ENCODE measurements around the gene ATF6B. TPM values are rescaled to one million over a fixed set of nuclear protein-coding genes. Genes with fewer than 3 reads are reported as not detected.

ATF6B gene
- total and polyA plus RNA-seq, 9 donors = 11.7 to 53.3 (median 46.5) TPM

- H3K27me3 ChIP-seq (ENCODE audit: control insufficient read depth, insufficient read depth, low read length) = no peaks in the 10 kb centered on the region
- no peaks in the 10 kb centered on the region for H3K9me3 ChIP-seq (replicated peaks; ENCODE audit: control insufficient read depth, low read depth, low read length)
- H3K36me3 ChIP-seq (ENCODE audit: control insufficient read depth, insufficient read depth, low read length) = peaks cover 57% of the 10 kb centered on the region
- WGBS (ENCODE audit: insufficient coverage) = 96% methylated on average over 6 of the region's 6 CpGs
- H3K27ac ChIP-seq (ENCODE audit: low read length) = no peak overlapping the region
- no peak overlapping the region for H3K4me3 ChIP-seq (ENCODE audit: low read length)
- H3K4me1 ChIP-seq (ENCODE audit: control insufficient read depth, insufficient read depth, low read length) = peaks cover 16% of the 10 kb centered on the region
- DNase-seq = no peak
Observed at GRCh38 chr6:32171234-32171633, 43.2 kb upstream of the ATF6B start.

DNA sequence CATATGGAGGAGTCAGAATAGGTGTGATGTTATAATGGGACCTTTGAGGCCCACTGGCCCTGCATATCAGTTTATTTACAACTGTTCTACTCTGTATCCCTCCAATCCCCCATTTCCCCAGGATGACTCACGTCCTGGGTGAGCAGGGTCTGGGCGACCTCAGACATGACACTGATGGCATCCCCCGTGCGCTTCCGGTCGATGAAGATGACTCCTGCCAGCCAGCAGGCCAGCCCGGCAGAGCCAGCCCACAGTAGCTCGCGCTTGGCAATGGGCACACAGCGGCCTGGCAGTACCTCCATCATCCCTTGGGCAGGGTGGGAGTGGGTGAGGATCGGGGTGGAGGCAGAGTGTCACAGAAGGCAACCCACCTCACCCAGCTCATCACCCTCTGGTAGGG lies 42.2 kb upstream of the ATF6B start:
- no peaks in the 10 kb centered on the region for H3K9me3 ChIP-seq (replicated peaks; ENCODE audit: control insufficient read depth, low read depth, low read length)
- H3K4me3 ChIP-seq (ENCODE audit: low read length) = no peak overlapping the region
- no peaks in the 10 kb centered on the region for H3K27me3 ChIP-seq (ENCODE audit: control insufficient read depth, insufficient read depth, low read length)
- peak; percentile 3 for DNase-seq
- peaks cover 12% of the 10 kb centered on the region for H3K4me1 ChIP-seq (ENCODE audit: control insufficient read depth, insufficient read depth, low read length)
- no peak overlapping the region for H3K27ac ChIP-seq (ENCODE audit: low read length)
- 88% methylated on average over 3 of the region's 11 CpGs for WGBS (ENCODE audit: insufficient coverage)
- H3K36me3 ChIP-seq (ENCODE audit: control insufficient read depth, insufficient read depth, low read length) = peaks cover 60% of the 10 kb centered on the region

GRCh38 chr6:32168807-32169591 lies 41.0 kb upstream of the ATF6B start:
- Histone ChIP-seq H3K4me3 (ENCODE audit: low read length) (no peak overlapping the region), H3K9me3 (replicated peaks; ENCODE audit: control insufficient read depth, low read depth, low read length) (no peaks in the 10 kb centered on the region), H3K27ac (ENCODE audit: low read length) (no peak overlapping the region), H3K4me1 (ENCODE audit: control insufficient read depth, insufficient read depth, low read length) (peaks cover 7% of the 10 kb centered on the region), H3K27me3 (ENCODE audit: control insufficient read depth, insufficient read depth, low read length) (no peaks in the 10 kb centered on the region), H3K36me3 (ENCODE audit: control insufficient read depth, insufficient read depth, low read length) (peaks cover 66% of the 10 kb centered on the region)
- WGBS (ENCODE audit: insufficient coverage) = 90% methylated on average over 9 of the region's 11 CpGs
- DNase-seq = peak; percentile 4

GRCh38 chr6:32168350-32168749 lies 40.3 kb upstream of the ATF6B start:
- no peak overlapping the region for H3K27ac ChIP-seq (ENCODE audit: low read length)
- WGBS (ENCODE audit: insufficient coverage) = 100% methylated on average over 1 of the region's 2 CpGs
- H3K4me1 ChIP-seq (ENCODE audit: control insufficient read depth, insufficient read depth, low read length) = peaks cover 7% of the 10 kb centered on the region
- H3K9me3 ChIP-seq (replicated peaks; ENCODE audit: control insufficient read depth, low read depth, low read length) = no peaks in the 10 kb centered on the region
- DNase-seq = peak; percentile 10
- H3K4me3 ChIP-seq (ENCODE audit: low read length) = no peak overlapping the region
- H3K36me3 ChIP-seq (ENCODE audit: control insufficient read depth, insufficient read depth, low read length) = peaks cover 68% of the 10 kb centered on the region
- H3K27me3 ChIP-seq (ENCODE audit: control insufficient read depth, insufficient read depth, low read length) = no peaks in the 10 kb centered on the region

- no peak overlapping the region for H3K4me3 ChIP-seq (ENCODE audit: low read length)
- H3K27ac ChIP-seq (ENCODE audit: low read length) = peak overlapping the region; percentile 20
- H3K9me3 ChIP-seq (replicated peaks; ENCODE audit: control insufficient read depth, low read depth, low read length) = no peaks in the 10 kb centered on the region
- WGBS (ENCODE audit: insufficient coverage) = 27% methylated on average over 4 of the region's 6 CpGs
- peaks cover 67% of the 10 kb centered on the region for H3K36me3 ChIP-seq (ENCODE audit: control insufficient read depth, insufficient read depth, low read length)
- H3K4me1 ChIP-seq (ENCODE audit: control insufficient read depth, insufficient read depth, low read length) = peaks cover 5% of the 10 kb centered on the region
- peak; percentile 3 for DNase-seq
- H3K27me3 ChIP-seq (ENCODE audit: control insufficient read depth, insufficient read depth, low read length) = no peaks in the 10 kb centered on the region
Observed at GRCh38 chr6:32167761-32168262, 39.8 kb upstream of the ATF6B start.

DNA sequence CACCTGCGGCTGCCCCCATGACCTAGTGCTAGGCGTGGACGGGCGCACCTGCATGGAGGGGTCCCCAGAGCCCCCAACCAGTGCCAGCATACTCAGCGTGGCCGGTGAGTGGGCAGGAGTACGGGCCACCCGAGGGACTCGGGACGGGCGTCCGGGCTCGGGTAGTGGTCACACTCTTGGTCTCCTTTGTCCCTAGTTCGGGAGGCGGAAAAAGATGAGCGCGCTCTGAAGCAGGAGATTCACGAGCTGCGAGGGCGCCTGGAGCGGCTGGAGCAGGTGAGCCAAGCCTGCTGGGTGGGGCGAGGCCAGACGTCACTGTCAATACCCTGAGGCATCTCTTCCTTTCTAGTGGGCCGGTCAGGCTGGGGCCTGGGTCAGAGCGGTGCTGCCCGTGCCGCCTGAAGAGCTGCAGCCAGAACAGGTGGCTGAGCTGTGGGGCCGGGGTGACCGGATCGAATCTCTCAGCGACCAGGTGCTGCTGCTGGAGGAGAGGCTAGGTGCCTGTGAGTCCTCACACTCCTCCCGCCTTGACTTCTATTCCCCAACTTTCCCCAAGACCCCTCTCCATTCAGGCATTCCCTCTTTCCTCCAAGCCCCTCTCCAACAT lies 39.2 kb upstream of the ATF6B start:
- Histone ChIP-seq H3K36me3 (ENCODE audit: control insufficient read depth, insufficient read depth, low read length) (peaks cover 73% of the 10 kb centered on the region), H3K27me3 (ENCODE audit: control insufficient read depth, insufficient read depth, low read length) (no peaks in the 10 kb centered on the region), H3K27ac (ENCODE audit: low read length) (peak overlapping the region; percentile 20), H3K4me3 (ENCODE audit: low read length) (no peak overlapping the region), H3K9me3 (replicated peaks; ENCODE audit: control insufficient read depth, low read depth, low read length) (no peaks in the 10 kb centered on the region), H3K4me1 (ENCODE audit: control insufficient read depth, insufficient read depth, low read length) (peaks cover 3% of the 10 kb centered on the region)
- peak; percentile 12 for DNase-seq
- WGBS (ENCODE audit: insufficient coverage) = 73% methylated on average over 28 of the region's 32 CpGs

GRCh38 chr6:32166411-32167061 lies 38.5 kb upstream of the ATF6B start:
- Histone ChIP-seq H3K4me3 (ENCODE audit: low read length) (no peak overlapping the region), H3K27ac (ENCODE audit: low read length) (no peak overlapping the region), H3K36me3 (ENCODE audit: control insufficient read depth, insufficient read depth, low read length) (peaks cover 77% of the 10 kb centered on the region), H3K9me3 (replicated peaks; ENCODE audit: control insufficient read depth, low read depth, low read length) (no peaks in the 10 kb centered on the region), H3K4me1 (ENCODE audit: control insufficient read depth, insufficient read depth, low read length) (peaks cover 3% of the 10 kb centered on the region), H3K27me3 (ENCODE audit: control insufficient read depth, insufficient read depth, low read length) (no peaks in the 10 kb centered on the region)
- peak; percentile 7 for DNase-seq
- WGBS (ENCODE audit: insufficient coverage) = 80% methylated on average over 20 of the region's 30 CpGs

DNA sequence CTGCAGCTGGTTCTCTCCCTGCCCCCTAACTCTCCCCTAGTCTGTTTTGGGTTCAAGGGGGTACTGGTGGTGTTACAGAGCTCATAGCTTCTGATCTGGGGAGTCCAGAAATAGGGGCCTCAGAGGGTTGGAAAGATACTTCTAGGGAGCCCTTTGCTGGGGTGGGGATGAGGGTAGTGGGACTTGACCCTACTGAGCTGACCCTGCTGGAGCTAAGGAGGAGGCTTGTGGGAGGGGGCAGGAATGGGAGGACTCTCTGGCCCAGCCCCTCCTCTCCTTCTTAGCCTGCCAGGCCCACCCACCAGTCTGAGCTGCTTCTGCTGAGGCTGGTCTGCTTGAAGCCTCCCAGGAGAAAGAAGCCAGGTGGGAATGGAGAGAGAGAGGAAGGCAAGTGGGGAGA lies 36.2 kb upstream of the ATF6B start, which contains the start of gene EGFL8:
EGFL8 (plus strand) TSS at position 301 of the 400 bp plus-strand sequence. CDS start 1,571 bp downstream, outside the sequence.
- peaks cover 63% of the 10 kb centered on the region for H3K36me3 ChIP-seq (ENCODE audit: control insufficient read depth, insufficient read depth, low read length)
- DNase-seq = peak; percentile 25
- H3K9me3 ChIP-seq (replicated peaks; ENCODE audit: control insufficient read depth, low read depth, low read length) = no peaks in the 10 kb centered on the region
- peaks cover 3% of the 10 kb centered on the region for H3K4me1 ChIP-seq (ENCODE audit: control insufficient read depth, insufficient read depth, low read length)
- H3K27ac ChIP-seq (ENCODE audit: low read length) = peak within 1 kb of the TSS; percentile 35
- no peaks in the 10 kb centered on the region for H3K27me3 ChIP-seq (ENCODE audit: control insufficient read depth, insufficient read depth, low read length)
- H3K4me3 ChIP-seq (ENCODE audit: low read length) = no peak within 1 kb of the TSS

DNA sequence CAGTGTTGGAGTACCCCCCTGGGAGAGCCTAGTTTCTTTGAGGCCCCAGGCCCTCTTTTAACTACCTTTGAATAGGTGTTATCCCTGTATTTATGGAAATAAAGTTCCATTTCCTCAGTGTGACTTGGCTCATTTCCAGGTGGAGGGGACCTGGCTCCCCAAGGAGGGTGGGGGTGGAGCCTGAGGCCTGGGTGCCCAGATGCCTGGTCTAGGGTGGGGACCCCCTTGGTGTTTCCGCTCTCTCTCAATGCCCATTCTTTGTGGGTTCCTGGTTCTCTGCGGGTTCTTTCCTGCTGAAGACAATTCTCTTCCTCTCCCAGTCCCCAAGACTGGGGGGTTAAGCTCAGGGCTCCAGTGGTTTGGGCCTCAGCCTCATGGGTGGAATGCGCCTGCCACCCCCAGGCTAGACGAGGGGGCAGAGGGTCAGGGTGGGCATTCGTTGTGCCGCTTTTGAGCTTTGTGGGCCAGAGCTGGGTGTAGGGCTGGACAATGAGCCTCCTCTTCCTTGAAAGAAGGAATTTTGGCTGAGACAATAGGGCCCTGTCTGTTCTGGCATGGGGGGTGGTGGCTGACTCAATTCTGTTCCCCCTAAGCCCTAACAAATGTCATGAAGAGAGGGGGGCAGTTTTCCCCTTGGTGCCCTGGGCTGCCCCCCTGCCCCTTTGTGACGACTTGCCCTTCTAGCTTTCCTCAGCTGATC lies 35.7 kb upstream of the ATF6B start:
- H3K4me1 ChIP-seq (ENCODE audit: control insufficient read depth, insufficient read depth, low read length) = peaks cover 3% of the 10 kb centered on the region
- no peak overlapping the region for H3K4me3 ChIP-seq (ENCODE audit: low read length)
- 79% methylated on average over 5 of the region's 7 CpGs for WGBS (ENCODE audit: insufficient coverage)
- peak overlapping the region; percentile 35 for H3K27ac ChIP-seq (ENCODE audit: low read length)
- H3K27me3 ChIP-seq (ENCODE audit: control insufficient read depth, insufficient read depth, low read length) = no peaks in the 10 kb centered on the region
- H3K36me3 ChIP-seq (ENCODE audit: control insufficient read depth, insufficient read depth, low read length) = peaks cover 62% of the 10 kb centered on the region
- H3K9me3 ChIP-seq (replicated peaks; ENCODE audit: control insufficient read depth, low read depth, low read length) = no peaks in the 10 kb centered on the region
- DNase-seq = no peak

GRCh38 chr6:32158052-32158451 lies 30.0 kb upstream of the ATF6B start:
- Histone ChIP-seq H3K36me3 (ENCODE audit: control insufficient read depth, insufficient read depth, low read length) (peaks cover 52% of the 10 kb centered on the region), H3K27me3 (ENCODE audit: control insufficient read depth, insufficient read depth, low read length) (peaks cover 3% of the 10 kb centered on the region), H3K27ac (ENCODE audit: low read length) (no peak overlapping the region), H3K4me1 (ENCODE audit: control insufficient read depth, insufficient read depth, low read length) (peaks cover 20% of the 10 kb centered on the region), H3K4me3 (ENCODE audit: low read length) (no peak overlapping the region), H3K9me3 (replicated peaks; ENCODE audit: control insufficient read depth, low read depth, low read length) (peaks cover 2% of the 10 kb centered on the region)
- no peak for DNase-seq
